ENCODE results near the gene TBX21. TPM values are rescaled to one million over a fixed set of nuclear protein-coding genes. Genes with fewer than 3 reads are reported as not detected.

TBX21 gene
- total and polyA plus RNA-seq, 9 of the 15 experiments (the other 6 are each of a cell fraction or from before 2014, with no cell fraction given), result 0.07 TPM; not detected in 8

- BruUV-seq (replicated peaks), result no TSS peak
- CTCF ChIA-PET (ENCODE audit: low intra/inter-chr PET ratio), result no interaction called here
- DNase-seq (ENCODE audit: extremely low read depth in 1 of 4, low spot score in 3 of 4), result peak; percentile 34 to 69 (median 51)
- in situ Hi-C loops (cut with MboI), result no loop called here
- H3K4me1 ChIP-seq (replicated peaks in 1 of 2; ENCODE audit: control insufficient read depth in 2 of 2, insufficient read depth in 2 of 2, low read length in 2 of 2), result peaks cover 25 to 43% of the 10 kb centered on the region in 2 experiments
- 15% methylated on average over 1 of the region's 2 CpGs for WGBS (ENCODE audit: insufficient coverage, low coverage, missing lambda C conversion rate)
- H3K36me3 ChIP-seq (ENCODE audit: control insufficient read depth, insufficient read depth, low read length), result no peaks in the 10 kb centered on the region
- H3K4me3 ChIP-seq, result no peak overlapping the region
- ATAC-seq, result peak; percentile 50
- H3K9me3 ChIP-seq (replicated peaks; ENCODE audit: control insufficient read depth, insufficient read depth, low read depth, low read length), result no peaks in the 10 kb centered on the region
- H3K27ac ChIP-seq (ENCODE audit: extremely low read depth, low read depth, low read length), result no peak overlapping the region
- H4K20me1 ChIP-seq (replicated peaks; ENCODE audit: control insufficient read depth, insufficient read depth, low read length), result peaks cover 3% of the 10 kb centered on the region
- POLR2A ChIA-PET, result interaction anchor here (1.0 kb wide), 1 partner anchor 10 kb away, joined by 5 read pairs; no protein-coding TSS in a partner anchor
- no peaks in the 10 kb centered on the region for H3K79me2 ChIP-seq (ENCODE audit: control insufficient read depth, insufficient read depth, low read length)
- intact Hi-C loops (cut with micrococcal nuclease), result no loop called here
- FAIRE-seq, result peak; percentile 48
- no peak overlapping the region for H3K9ac ChIP-seq (ENCODE audit: insufficient read depth in 1 of 2, low read depth in 2 of 2, low read length in 2 of 2)
- no peak overlapping the region for H2AFZ ChIP-seq (ENCODE audit: low read depth, low read length)
- peaks cover 22 to 79% of the 10 kb centered on the region in 2 experiments; a peak in 4 of 5 replicates for H3K27me3 ChIP-seq (ENCODE audit: control insufficient read depth in 2 of 2, insufficient read depth in 2 of 2, low read length in 2 of 2)
- H3K4me2 ChIP-seq (ENCODE audit: insufficient read depth, low read length), result no peak overlapping the region
- H3K9me1 ChIP-seq (ENCODE audit: control insufficient read depth, insufficient read depth, low read length), result no peaks in the 10 kb centered on the region
- TF ChIP-seq RAD21 (CRISPR knock-in tag; conservative IDR thresholded peaks at IDR 0.05 in 1 of 2, IDR thresholded peaks at IDR 0.05 in 1 of 2) (peak in 1 of 2 experiments; percentile 42; a peak in 2 of 4 replicates), CTCF (IDR thresholded peaks at IDR 0.05 in 2 of 3, conservative IDR thresholded peaks at IDR 0.05 in 1 of 3; ENCODE audit: insufficient read depth in 2 of 3, low read depth in 1 of 3, low read length in 3 of 3) (peak; percentile 27 to 42 (median 40); a peak in 4 of 6 replicates), VEZF1 (CRISPR knock-in tag; IDR thresholded peaks at IDR 0.05) (peak; percentile 10; the same call in 1 of the 2 replicates), RBM34 (IDR thresholded peaks at IDR 0.05; ENCODE audit: borderline replicate concordance, insufficient read depth, low read length) (no peak), ZNF274 (IDR thresholded peaks at IDR 0.05; ENCODE audit: borderline replicate concordance, low read depth, low read length) (no peak), PRDM10 (IDR thresholded peaks at IDR 0.05; ENCODE audit: partially characterized antibody) (peak; percentile 27), MYC (IDR thresholded peaks at IDR 0.05; ENCODE audit: low read depth, low read length) (no peak), MYC (CRISPR knock-in tag; IDR thresholded peaks at IDR 0.05; ENCODE audit: borderline replicate concordance, low read depth) (no peak)
These were observed 15.8 kb upstream of the TBX21 start for GRCh38 chr17:47717261-47717697.

Measured in K562 (cell line).